Endothelial cell of umbilical vein (primary cell): Measurements from ENCODE around the gene CEBPA.

Experiments
- CTCF ChIP-seq, 2 donors: IDR thresholded peaks; 1 replicate in 1 of 2; 2 replicates in 1 of 2; pipeline ENCODE4 v1.5.1; 2011; ENCODE audit warnings: low read length in 2 of 2, mild to moderate bottlenecking in 2 of 2, moderate library complexity in 2 of 2, control low read depth in 1 of 2, inconsistent platforms in 1 of 2, low read depth in 1 of 2; ENCODE audit not compliant: insufficient read depth in 1 of 2; ENCODE audit errors: extremely low read depth in 1 of 2
- MAX ChIP-seq: IDR thresholded peaks from 2 replicates; pipeline ENCODE4 v1.6.1; 2011; ENCODE audit not compliant: insufficient read depth, insufficient read length
- POLR2A ChIP-seq: IDR thresholded peaks from 2 replicates; pipeline ENCODE4 v1.6.1; 2012; ENCODE audit warnings: low read depth, mild to moderate bottlenecking, control low read depth, low read length

- TF ChIP-seq CTCF (IDR thresholded peaks at IDR 0.05; ENCODE audit: extremely low read depth in 1 of 2, insufficient read depth in 1 of 2, low read depth in 1 of 2, low read length in 2 of 2): no peak
- no peak for TF ChIP-seq POLR2A
- TF ChIP-seq MAX: no peak
These were observed 24.9 kb downstream of the CEBPA start for GRCh38 chr19:33277434-33277833.
